Activated CD8-positive, alpha-beta T cell treated with anti-CD3 and anti-CD28 coated beads for 36 hours (primary cell): ENCODE data around the gene SHTN1. TPM values are rescaled to one million over a fixed set of nuclear protein-coding genes. Genes with fewer than 3 reads are reported as not detected.

Experiments
- ATAC-seq: fragments of 200-7000 bp; cut with Tn5 transposase; one replicate; pipeline ENCODE4 v1.10.0; 2021; ENCODE audit warnings: mild to moderate bottlenecking, moderate library complexity
- CTCF ChIA-PET: fragments of 350-600 bp; sonication (Branson Sonifier 250); formaldehyde crosslinking; loops from one replicate; lab custom pipeline; 2021; ENCODE audit warnings: antibody characterized with exemption; lab: Charles Lee
- POLR2A ChIA-PET: fragments of 350-600 bp; sonication (Branson Sonifier 250); formaldehyde crosslinking; loops from one replicate; lab custom pipeline; 2021; ENCODE audit warnings: antibody characterized with exemption; lab: Charles Lee
- DNase-seq: peaks from one replicate; pipeline ENCODE4 v3.0.0-alpha.2; 2020
- H3K27ac Mint-ChIP-seq: one replicate; pipeline ENCODE4 v1.8.0; 2021; ENCODE audit warnings: mild to moderate bottlenecking, mixed read lengths
- H3K27me3 Mint-ChIP-seq: one replicate; pipeline ENCODE4 v1.8.0; 2021; ENCODE audit warnings: mixed read lengths
- H3K36me3 Mint-ChIP-seq: one replicate; pipeline ENCODE4 v1.8.0; 2021; ENCODE audit warnings: low read depth, mixed read lengths
- H3K4me1 Mint-ChIP-seq: one replicate; pipeline ENCODE4 v1.8.0; 2021; ENCODE audit warnings: low read depth, mixed read lengths
- H3K4me3 Mint-ChIP-seq: one replicate; pipeline ENCODE4 v1.8.0; 2021; ENCODE audit warnings: mild to moderate bottlenecking, moderate library complexity, mixed read lengths
- H3K9me3 Mint-ChIP-seq: one replicate; pipeline ENCODE4 v1.8.0; 2021; ENCODE audit warnings: mixed read lengths
- intact Hi-C: fragments of 100-400 bp; cut with micrococcal nuclease; formaldehyde crosslinking; loops from one replicate; pipeline ENCODE4 v1.10.0; 2022
- total RNA-seq, 2 experiments: library from RNA; stranded (reverse); gene quantifications; one replicate each; pipeline ENCODE4 v1.2.3, GENCODE V29; 2021
- TF ChIP-seq, protein P1 (sequence below): fragments of 200-600 bp; IDR thresholded peaks from one replicate; pipeline ENCODE4 v1.8.0; 2022; ENCODE audit warnings: antibody characterized with exemption, mild to moderate bottlenecking

Gene SHTN1
- total RNA-seq, 2 experiments from 2014 or later: not detected

DNA sequence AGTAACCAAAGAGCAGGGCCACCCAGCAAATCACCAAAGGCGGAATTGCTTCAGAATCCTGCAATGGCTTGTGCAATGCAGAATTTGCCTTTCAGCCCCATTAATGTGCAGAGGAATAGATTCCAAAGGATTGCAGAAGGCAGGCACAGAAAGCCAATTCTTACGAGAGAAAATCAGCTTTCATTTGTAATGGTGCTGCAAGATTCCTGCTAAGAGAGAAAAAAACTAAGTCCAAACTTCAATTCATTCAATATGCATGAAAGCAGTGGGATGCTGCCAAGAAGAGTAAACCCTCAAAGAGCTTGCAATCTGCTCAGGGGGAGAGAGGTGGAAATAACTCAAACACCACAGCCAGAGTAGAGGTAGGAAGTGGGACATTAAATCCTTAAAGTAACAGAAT lies 85.3 kb downstream of the SHTN1 start:
- peaks cover 3% of the 10 kb centered on the region for H3K27me3 Mint-ChIP-seq
- ATAC-seq: no peak
- DNase-seq: no peak
- H3K9me3 Mint-ChIP-seq: no peaks in the 10 kb centered on the region
- no peaks in the 10 kb centered on the region for H3K4me1 Mint-ChIP-seq
- H3K36me3 Mint-ChIP-seq: no peaks in the 10 kb centered on the region
- CTCF ChIA-PET: no interaction called here
- POLR2A ChIA-PET: no interaction called here
- H3K4me3 Mint-ChIP-seq: no peak overlapping the region
- intact Hi-C loops: no loop called here
- H3K27ac Mint-ChIP-seq: no peak overlapping the region
- TF ChIP-seq, protein P1, sequence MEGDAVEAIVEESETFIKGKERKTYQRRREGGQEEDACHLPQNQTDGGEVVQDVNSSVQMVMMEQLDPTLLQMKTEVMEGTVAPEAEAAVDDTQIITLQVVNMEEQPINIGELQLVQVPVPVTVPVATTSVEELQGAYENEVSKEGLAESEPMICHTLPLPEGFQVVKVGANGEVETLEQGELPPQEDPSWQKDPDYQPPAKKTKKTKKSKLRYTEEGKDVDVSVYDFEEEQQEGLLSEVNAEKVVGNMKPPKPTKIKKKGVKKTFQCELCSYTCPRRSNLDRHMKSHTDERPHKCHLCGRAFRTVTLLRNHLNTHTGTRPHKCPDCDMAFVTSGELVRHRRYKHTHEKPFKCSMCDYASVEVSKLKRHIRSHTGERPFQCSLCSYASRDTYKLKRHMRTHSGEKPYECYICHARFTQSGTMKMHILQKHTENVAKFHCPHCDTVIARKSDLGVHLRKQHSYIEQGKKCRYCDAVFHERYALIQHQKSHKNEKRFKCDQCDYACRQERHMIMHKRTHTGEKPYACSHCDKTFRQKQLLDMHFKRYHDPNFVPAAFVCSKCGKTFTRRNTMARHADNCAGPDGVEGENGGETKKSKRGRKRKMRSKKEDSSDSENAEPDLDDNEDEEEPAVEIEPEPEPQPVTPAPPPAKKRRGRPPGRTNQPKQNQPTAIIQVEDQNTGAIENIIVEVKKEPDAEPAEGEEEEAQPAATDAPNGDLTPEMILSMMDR: no peak

DNA sequence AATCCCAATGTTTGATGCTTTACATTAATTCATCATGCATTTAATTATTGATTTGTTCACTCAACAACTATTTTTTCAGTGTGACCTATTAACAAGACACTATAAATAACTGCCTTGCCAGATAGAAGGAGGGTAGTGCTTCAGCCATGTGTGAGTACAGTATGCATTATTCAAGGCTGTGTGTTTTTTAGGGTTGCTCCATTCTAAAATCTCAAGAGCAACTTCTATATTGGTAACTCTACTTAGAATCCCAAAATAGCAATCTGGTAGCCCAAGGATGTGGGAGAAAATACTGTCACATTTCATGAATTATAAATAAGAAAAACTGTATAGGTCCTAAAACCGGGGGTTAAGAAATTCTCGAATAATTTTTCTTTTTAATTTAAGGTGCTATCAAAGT lies 85.8 kb downstream of the SHTN1 start:
- intact Hi-C loops: no loop called here
- Mint-ChIP-seq H3K36me3 (no peaks in the 10 kb centered on the region), H3K27ac (no peak overlapping the region), H3K27me3 (peaks cover 3% of the 10 kb centered on the region), H3K9me3 (no peaks in the 10 kb centered on the region), H3K4me1 (no peaks in the 10 kb centered on the region), H3K4me3 (no peak overlapping the region)
- ATAC-seq (no peak), DNase-seq (no peak)
- TF ChIP-seq, protein P1: no peak
- ChIA-PET POLR2A (no interaction called here), CTCF (no interaction called here)

DNA sequence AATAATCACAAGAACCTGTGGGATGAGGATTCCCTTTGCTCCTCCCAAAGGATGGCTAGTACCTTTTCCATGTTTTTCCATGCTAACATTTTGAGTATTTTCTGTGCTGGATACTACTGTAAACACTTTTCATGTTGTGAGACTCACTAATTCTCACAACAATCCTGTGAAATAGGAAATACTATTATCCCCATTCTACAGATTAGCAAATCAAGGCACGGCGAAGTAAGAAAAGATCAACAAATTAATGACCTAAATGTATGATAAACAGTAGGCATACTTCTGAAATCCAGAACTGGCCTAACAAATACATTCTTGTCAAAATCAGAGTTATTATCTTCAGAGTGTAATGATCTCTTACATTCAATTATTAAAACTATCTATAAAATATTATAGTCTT lies 86.4 kb downstream of the SHTN1 start:
- no peak overlapping the region for H3K27ac Mint-ChIP-seq
- TF ChIP-seq, protein P1: no peak
- ChIA-PET POLR2A (no interaction called here), CTCF (no interaction called here)
- intact Hi-C loops: no loop called here
- no peaks in the 10 kb centered on the region for H3K4me1 Mint-ChIP-seq
- H3K27me3 Mint-ChIP-seq: peaks cover 5% of the 10 kb centered on the region
- H3K9me3 Mint-ChIP-seq: no peaks in the 10 kb centered on the region
- H3K36me3 Mint-ChIP-seq: no peaks in the 10 kb centered on the region
- no peak overlapping the region for H3K4me3 Mint-ChIP-seq
- ATAC-seq (no peak), DNase-seq (no peak)

DNA sequence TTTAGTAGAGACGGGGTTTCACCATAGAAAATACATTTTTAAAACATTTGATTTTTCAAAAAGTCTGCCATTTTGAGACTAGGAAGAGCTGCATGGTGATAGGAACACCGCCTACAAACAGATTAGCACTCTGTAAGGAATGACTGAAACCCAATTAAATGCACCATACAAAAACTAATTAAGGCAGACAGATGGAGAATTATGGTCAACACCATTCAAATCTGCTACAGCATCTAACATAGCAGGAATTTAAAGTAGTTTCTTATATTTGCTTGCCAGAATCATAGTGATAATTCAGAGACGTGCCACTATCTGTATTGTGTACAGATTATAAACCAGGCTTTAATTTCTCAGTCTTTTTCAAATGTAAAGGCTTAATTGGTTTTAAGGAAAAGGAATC lies 87.5 kb downstream of the SHTN1 start:
- TF ChIP-seq, protein P1: no peak
- Mint-ChIP-seq H3K4me3 (no peak overlapping the region), H3K4me1 (no peaks in the 10 kb centered on the region), H3K27me3 (peaks cover 5% of the 10 kb centered on the region), H3K27ac (no peak overlapping the region), H3K36me3 (no peaks in the 10 kb centered on the region), H3K9me3 (no peaks in the 10 kb centered on the region)
- intact Hi-C loops: no loop called here
- ChIA-PET CTCF (no interaction called here), POLR2A (interaction anchor here (0.6 kb wide), 1 partner anchor 45 kb away, joined by 7 read pairs; no protein-coding TSS in a partner anchor)
- ATAC-seq (no peak), DNase-seq (no peak)

DNA sequence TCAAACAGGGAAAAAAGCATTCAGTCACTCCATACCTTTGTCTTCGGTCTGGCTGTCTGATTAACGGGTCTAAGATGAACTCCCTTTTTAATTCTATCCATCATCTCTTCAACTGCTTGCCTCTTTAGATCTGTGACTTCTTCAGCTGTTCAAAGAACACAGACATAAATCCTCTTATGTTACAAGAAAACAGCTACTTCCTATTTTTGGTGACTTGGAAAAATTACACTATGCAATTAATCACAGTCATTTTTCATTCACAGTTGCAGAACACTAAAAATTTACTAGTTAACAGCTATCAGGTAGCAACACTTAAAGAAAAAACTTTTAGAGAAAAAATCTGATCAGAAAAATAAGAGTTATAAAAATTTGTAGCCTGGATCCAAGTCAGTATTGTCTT lies 89.6 kb downstream of the SHTN1 start:
- ChIA-PET CTCF (interaction anchor here (1.0 kb wide), 1 partner anchor 302 kb away, joined by 3 read pairs; no protein-coding TSS in a partner anchor), POLR2A (no interaction called here)
- intact Hi-C loops: no loop called here
- peaks cover 5% of the 10 kb centered on the region for H3K27me3 Mint-ChIP-seq
- H3K27ac Mint-ChIP-seq: no peak overlapping the region
- no peaks in the 10 kb centered on the region for H3K4me1 Mint-ChIP-seq
- DNase-seq: no peak
- no peak for ATAC-seq
- TF ChIP-seq, protein P1: no peak
- no peaks in the 10 kb centered on the region for H3K36me3 Mint-ChIP-seq
- no peaks in the 10 kb centered on the region for H3K9me3 Mint-ChIP-seq
- no peak overlapping the region for H3K4me3 Mint-ChIP-seq
